Spleen (tissue), 11 donors: ENCODE results near the gene GID8. TPM values are rescaled to one million over a fixed set of nuclear protein-coding genes. Genes with fewer than 3 reads are reported as not detected.

Experiments used
- DNase-seq: peaks from one replicate; pipeline ENCODE4 v3.0.0-alpha.2; 2020
- H3K27ac ChIP-seq, 8 donors: fragments of 200-600 bp; sonication (generic) in 7 of 8; 1 replicate in 4 of 8; 2 replicates in 4 of 8; pipeline versions ENCODE4 v1.5.0 to v1.8.0; 2016 to 2021; ENCODE audit warnings: inconsistent platforms in 4 of 8, mild to moderate bottlenecking in 4 of 8, moderate library complexity in 1 of 8
- H3K27me3 ChIP-seq, 7 donors: fragments of 200-600 bp; sonication (generic) in 6 of 7; replicated peaks in 1 of 7; 1 replicate in 4 of 7; 2 replicates in 3 of 7; pipeline versions ENCODE4 v1.5.0 to v1.8.0; 2016 to 2021; ENCODE audit warnings: inconsistent platforms in 3 of 7, mild to moderate bottlenecking in 1 of 7
- H3K36me3 ChIP-seq, 6 donors: fragments of 200-600 bp; sonication (generic) in 5 of 6; 1 replicate in 4 of 6; 2 replicates in 2 of 6; pipeline versions ENCODE4 v1.5.0 to v1.8.0; 2016 to 2021; ENCODE audit warnings: inconsistent platforms in 2 of 6
- H3K4me1 ChIP-seq, 6 donors: fragments of 200-600 bp; sonication (generic) in 5 of 6; 1 replicate in 3 of 6; 2 replicates in 3 of 6; pipeline versions ENCODE4 v1.5.0 to v1.8.0; 2016 to 2021; ENCODE audit warnings: inconsistent platforms in 3 of 6
- H3K4me3 ChIP-seq, 8 donors: fragments of 200-600 bp; sonication (generic) in 7 of 8; 1 replicate in 4 of 8; 2 replicates in 4 of 8; pipeline versions ENCODE4 v1.5.0 to v1.8.0; 2016 to 2021; ENCODE audit warnings: inconsistent platforms in 4 of 8, mild to moderate bottlenecking in 4 of 8, moderate library complexity in 2 of 8
- H3K9me3 ChIP-seq, 8 donors: fragments of 200-600 bp; sonication (generic) in 7 of 8; 1 replicate in 4 of 8; 2 replicates in 4 of 8; pipeline versions ENCODE4 v1.5.0 to v1.8.0; 2016 to 2021; ENCODE audit warnings: inconsistent platforms in 4 of 8
- POLR2A ChIP-seq, 3 donors: fragments of 450-650 bp; IDR thresholded peaks; one replicate each; pipeline ENCODE4 v1.5.1; 2017; ENCODE audit warnings: antibody characterized with exemption in 3 of 3, mild to moderate bottlenecking in 1 of 3
- POLR2AphosphoS5 ChIP-seq, 3 donors: sonication (generic); formaldehyde crosslinking; IDR thresholded peaks; one replicate each; pipeline ENCODE4 v1.5.1; 2017; ENCODE audit warnings: antibody characterized with exemption in 3 of 3
- WGBS, 5 donors: extraction: QIAGEN DNeasy Blood & Tissue Kit in 3 of 5; methylation state at CpG; one replicate each; pipeline versions ENCODE4 v1.1.5 to v1.1.7; 2013 to 2018; 5-methylcytosine and 5-hydroxymethylcytosine counted together
- intact Hi-C: fragments of 100-400 bp; cut with DNase I; formaldehyde crosslinking; loops from one replicate; pipeline ENCODE4 v1.15.0; 2023; ENCODE audit warnings: low total_unique reads
- polyA plus RNA-seq, 3 donors: library from polyadenylated mRNA; stranded (reverse); fragments of 200-250 nt; gene quantifications; one replicate each; pipeline ENCODE4 v1.2.1, GENCODE V29; 2013
- total RNA-seq, 7 donors: library from RNA; depleted of rRNA in 3 of 7; stranded (reverse); fragments of >200 nt in 3 of 7; fragmentation: NEBNext Ultra II Directional in 4 of 7; extraction: Animal tissue kit (Norgen Biotek cat#: 25700) in 4 of 7; gene quantifications; one replicate each; pipeline versions ENCODE4 v1.1.0 to v1.2.1, GENCODE V29; 2016 to 2021
- TF ChIP-seq, protein P1 (sequence below), 11 experiments: fragments of 200-600 bp in 7 of 11; fragments of 450-650 bp in 4 of 11; sonication (generic) in 4 of 11; IDR thresholded peaks in 8 of 11; conservative IDR thresholded peaks in 3 of 11; 1 replicate in 7 of 11; 2 replicates in 4 of 11; pipeline versions ENCODE4 v1.4.0 to v1.8.0; 2016 to 2021; ENCODE audit warnings: antibody characterized with exemption in 11 of 11, inconsistent platforms in 4 of 11, mild to moderate bottlenecking in 1 of 11
- donor health status: healthy with polysubstance abuse.
- donor health status: DM: no; HTN: no; CAD: no; lungs with moderate emphysema.
- donor health status: DM: no; HTN: no; CAD: no.
- donor health status: Bipolar disorder and iron deficiency.
- donor health status: healthy.
- donor health status: DM: no; HTN: no; CAD: no.
- donor health status: DM: yes; HTN: yes; CAD: no.

GID8 gene
- total and polyA plus RNA-seq, 10 donors = 9.7 to 33.3 (median 28.1) TPM

DNA sequence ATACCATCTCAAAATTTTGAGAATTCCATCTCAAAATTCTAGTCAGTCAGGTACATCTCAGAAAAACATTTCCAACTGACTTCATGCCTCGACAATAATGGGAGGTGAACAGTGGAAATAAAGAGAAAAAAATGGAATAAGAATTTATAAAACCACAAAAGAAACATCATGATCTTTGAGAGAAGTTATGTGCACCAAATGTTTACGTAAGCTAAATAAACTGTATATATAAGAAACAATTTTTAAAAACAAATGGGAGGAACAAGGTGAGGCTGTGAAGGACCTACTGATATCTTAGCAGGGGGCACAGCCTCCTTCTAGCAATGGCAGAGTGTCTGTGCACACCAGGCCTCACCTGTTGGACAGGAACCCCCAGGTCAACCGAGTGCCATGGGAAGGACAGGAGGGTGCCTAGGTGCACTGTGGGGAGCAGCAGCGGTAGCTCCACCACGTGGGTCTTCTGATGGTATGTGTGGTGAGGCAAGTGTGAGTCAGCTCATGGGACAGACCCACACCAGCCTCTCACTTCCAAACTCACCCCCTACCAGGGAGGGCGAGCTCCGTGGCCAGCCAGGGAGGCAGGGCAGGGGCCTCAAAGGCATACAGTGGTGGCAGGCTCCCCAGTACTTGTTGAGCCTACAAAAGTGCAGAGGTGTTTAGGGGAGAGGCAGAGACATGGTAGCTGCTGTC lies 34.9 kb upstream of the GID8 start:
- peaks cover 9 to 74% (median 70%) of the 10 kb centered on the region in 6 donors for H3K36me3 ChIP-seq
- no peaks in the 10 kb centered on the region for H3K27me3 ChIP-seq
- peak overlapping the region in 1 of 8 donors; percentile 22 for H3K27ac ChIP-seq
- intact Hi-C loops = no loop called here
- H3K4me3 ChIP-seq = no peak overlapping the region
- 76 to 89% (median 84%) methylated on average over 7 of the region's 7 CpGs for WGBS, 5 donors
- H3K4me1 ChIP-seq = peaks cover 18 to 39% (median 26%) of the 10 kb centered on the region in 6 donors
- no peaks in the 10 kb centered on the region for H3K9me3 ChIP-seq
- peak in 1 of 3 donors; percentile 60 for TF ChIP-seq POLR2AphosphoS5 (IDR thresholded peaks at IDR 0.05)
- TF ChIP-seq, protein P1, sequence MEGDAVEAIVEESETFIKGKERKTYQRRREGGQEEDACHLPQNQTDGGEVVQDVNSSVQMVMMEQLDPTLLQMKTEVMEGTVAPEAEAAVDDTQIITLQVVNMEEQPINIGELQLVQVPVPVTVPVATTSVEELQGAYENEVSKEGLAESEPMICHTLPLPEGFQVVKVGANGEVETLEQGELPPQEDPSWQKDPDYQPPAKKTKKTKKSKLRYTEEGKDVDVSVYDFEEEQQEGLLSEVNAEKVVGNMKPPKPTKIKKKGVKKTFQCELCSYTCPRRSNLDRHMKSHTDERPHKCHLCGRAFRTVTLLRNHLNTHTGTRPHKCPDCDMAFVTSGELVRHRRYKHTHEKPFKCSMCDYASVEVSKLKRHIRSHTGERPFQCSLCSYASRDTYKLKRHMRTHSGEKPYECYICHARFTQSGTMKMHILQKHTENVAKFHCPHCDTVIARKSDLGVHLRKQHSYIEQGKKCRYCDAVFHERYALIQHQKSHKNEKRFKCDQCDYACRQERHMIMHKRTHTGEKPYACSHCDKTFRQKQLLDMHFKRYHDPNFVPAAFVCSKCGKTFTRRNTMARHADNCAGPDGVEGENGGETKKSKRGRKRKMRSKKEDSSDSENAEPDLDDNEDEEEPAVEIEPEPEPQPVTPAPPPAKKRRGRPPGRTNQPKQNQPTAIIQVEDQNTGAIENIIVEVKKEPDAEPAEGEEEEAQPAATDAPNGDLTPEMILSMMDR (IDR thresholded peaks at IDR 0.05 in 8 of 11, conservative IDR thresholded peaks at IDR 0.05 in 3 of 11) = no peak
- no peak for TF ChIP-seq POLR2A (IDR thresholded peaks at IDR 0.05)
- DNase-seq = no peak

DNA sequence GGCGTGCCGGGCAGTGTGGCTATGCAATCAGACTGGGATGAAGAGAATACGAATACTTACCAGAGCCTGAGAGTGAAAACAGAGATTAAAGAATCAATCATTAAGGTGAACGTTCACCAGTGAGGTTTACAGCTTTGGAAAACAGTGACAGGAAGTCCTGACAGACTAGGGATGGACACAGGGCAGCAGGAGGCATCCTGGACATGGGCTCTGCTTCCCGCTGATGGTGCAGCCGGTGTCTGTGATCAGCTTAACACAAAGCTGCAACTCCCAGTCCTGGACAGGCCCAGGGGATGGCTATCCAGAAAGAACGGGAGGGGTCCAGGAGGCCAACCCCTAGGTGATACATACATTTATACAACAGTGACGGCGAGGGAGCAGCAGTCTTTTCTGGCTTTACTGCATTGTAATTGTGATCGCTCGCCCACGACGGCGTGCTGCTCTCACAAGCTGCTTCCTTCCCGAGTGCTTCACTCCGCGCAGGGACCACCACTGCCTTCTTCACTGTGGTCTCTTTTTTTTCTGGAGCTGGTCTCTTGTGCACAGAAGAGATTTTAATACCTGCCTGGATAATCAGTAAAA lies 32.3 kb upstream of the GID8 start:
- intact Hi-C loops = no loop called here
- peaks cover 0 to 21% (median 5%) of the 10 kb centered on the region in 6 donors for H3K4me1 ChIP-seq
- H3K4me3 ChIP-seq = no peak overlapping the region
- no peaks in the 10 kb centered on the region for H3K27me3 ChIP-seq
- H3K36me3 ChIP-seq = peaks cover 11 to 100% (median 95%) of the 10 kb centered on the region in 6 donors
- H3K9me3 ChIP-seq = no peaks in the 10 kb centered on the region
- no peak overlapping the region for H3K27ac ChIP-seq
- TF ChIP-seq POLR2A (IDR thresholded peaks at IDR 0.05) = no peak
- no peak for TF ChIP-seq POLR2AphosphoS5 (IDR thresholded peaks at IDR 0.05)
- TF ChIP-seq, protein P1 (IDR thresholded peaks at IDR 0.05 in 8 of 11, conservative IDR thresholded peaks at IDR 0.05 in 3 of 11) = no peak
- WGBS, 5 donors = 91 to 95% (median 94%) methylated on average over 17 of the region's 17 CpGs
- DNase-seq = no peak

DNA sequence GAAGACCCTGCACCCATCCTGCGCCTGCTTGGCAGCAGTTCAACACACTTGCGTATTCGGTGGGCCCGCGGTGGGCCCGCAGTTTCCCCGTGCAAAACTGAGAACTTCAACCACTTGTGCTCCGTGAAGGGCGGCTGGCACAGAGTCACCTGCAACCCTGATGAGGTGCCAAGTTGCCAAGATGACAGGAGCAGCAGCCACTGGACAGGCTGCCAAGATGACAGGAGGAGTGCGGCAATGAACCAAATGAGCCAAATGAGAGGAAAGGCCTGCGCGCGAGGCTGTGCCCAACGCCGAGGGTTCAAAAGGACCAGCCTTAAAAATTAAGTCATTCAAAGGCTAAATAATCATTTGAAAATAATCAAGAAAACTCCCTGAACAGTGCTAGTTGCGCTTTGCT lies 31.7 kb upstream of the GID8 start:
- Histone ChIP-seq H3K4me3 (no peak overlapping the region), H3K27me3 (no peaks in the 10 kb centered on the region), H3K27ac (no peak overlapping the region), H3K4me1 (peaks cover 0 to 22% (median 2%) of the 10 kb centered on the region in 6 donors), H3K36me3 (peaks cover 14 to 100% (median 100%) of the 10 kb centered on the region in 6 donors), H3K9me3 (no peaks in the 10 kb centered on the region)
- 94 to 96% (median 95%) methylated on average over 16 of the region's 16 CpGs for WGBS, 5 donors
- TF ChIP-seq, protein P1 (IDR thresholded peaks at IDR 0.05 in 8 of 11, conservative IDR thresholded peaks at IDR 0.05 in 3 of 11) = no peak
- peak in 1 of 3 donors; percentile 25 for TF ChIP-seq POLR2AphosphoS5 (IDR thresholded peaks at IDR 0.05)
- no peak for TF ChIP-seq POLR2A (IDR thresholded peaks at IDR 0.05)
- no peak for DNase-seq
- intact Hi-C loops = no loop called here

DNA sequence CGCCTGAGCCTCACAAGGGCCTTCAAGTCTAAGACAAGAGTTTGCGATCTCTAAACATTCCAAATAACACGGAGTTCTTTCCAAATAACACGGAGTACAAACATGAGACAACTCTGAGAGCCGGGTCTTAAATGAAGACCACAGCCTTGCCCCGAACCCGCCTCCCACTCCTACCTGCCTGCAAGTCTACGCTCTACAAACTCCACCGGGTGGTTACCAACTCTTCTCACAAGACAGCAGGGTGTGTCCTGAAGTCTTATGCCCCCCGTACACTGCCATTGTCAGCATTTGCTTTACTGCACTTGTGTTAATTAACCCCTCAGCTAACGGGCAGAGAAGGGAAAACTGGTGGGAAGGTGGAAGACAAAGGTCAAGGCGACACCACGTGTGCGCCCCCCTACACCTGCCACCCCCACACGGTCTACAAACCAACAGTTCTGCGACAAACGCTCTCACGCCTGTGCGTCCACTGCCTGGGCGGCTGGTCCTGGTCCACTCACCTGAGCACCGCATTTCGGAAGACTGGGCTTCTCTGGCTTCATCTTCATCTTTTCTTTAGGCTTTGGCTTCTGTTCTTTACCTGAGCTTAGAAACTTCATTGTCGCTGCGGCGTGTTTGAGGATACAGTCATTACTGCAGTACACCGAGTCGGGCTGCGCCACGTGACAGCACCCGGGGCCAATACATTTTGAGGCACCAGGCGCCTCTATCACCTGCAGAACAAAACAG lies 31.1 kb upstream of the GID8 start:
- DNase-seq = no peak
- Histone ChIP-seq H3K9me3 (no peaks in the 10 kb centered on the region), H3K36me3 (peaks cover 15 to 100% (median 100%) of the 10 kb centered on the region in 6 donors), H3K27me3 (no peaks in the 10 kb centered on the region), H3K4me3 (no peak overlapping the region), H3K4me1 (peaks cover 0 to 28% (median 4%) of the 10 kb centered on the region in 6 donors), H3K27ac (no peak overlapping the region)
- intact Hi-C loops = no loop called here
- WGBS, 5 donors = 87 to 94% (median 90%) methylated on average over 30 to 31 of the region's 31 CpGs
- TF ChIP-seq POLR2A (IDR thresholded peaks at IDR 0.05) (no peak), POLR2AphosphoS5 (IDR thresholded peaks at IDR 0.05) (no peak)
- TF ChIP-seq, protein P1 (IDR thresholded peaks at IDR 0.05 in 8 of 11, conservative IDR thresholded peaks at IDR 0.05 in 3 of 11) = no peak
